HCT116 (cell line): ENCODE measurements around the gene KLK15. TPM values are rescaled to one million over a fixed set of nuclear protein-coding genes. Genes with fewer than 3 reads are reported as not detected.

Experiments
- ATAC-seq: fragments of 200-7000 bp; cut with Tn5 transposase; 2 replicates; pipeline ENCODE4 v1.9.1; 2020; ENCODE audit warnings: mild to moderate bottlenecking, moderate library complexity
- BruUV-seq: library from RNA; stranded (reverse); fragments of 400-500 nt; replicated peaks from 2 replicates; lab custom pipeline; 2021; lab: Mats Ljungman, UMichigan
- CTCF ChIA-PET: fragments of 300-600 bp; sonication (Branson Sonifier 250); formaldehyde crosslinking; loops from one replicate; lab custom pipeline; 2021; ENCODE audit warnings: antibody characterized with exemption; lab: Charles Lee
- POLR2A ChIA-PET: fragments of 300-600, 350-600 bp; sonication (Branson Sonifier 250); formaldehyde crosslinking; loops from one replicate; lab custom pipeline; 2021; ENCODE audit warnings: antibody characterized with exemption; lab: Charles Lee
- RAD21 ChIA-PET, 2 experiments: fragments of 300-600 bp; sonication (Branson Sonifier 250); formaldehyde crosslinking; loops; one replicate each; lab custom pipeline; 2023; ENCODE audit warnings: low total read pairs in 2 of 2; ENCODE audit not compliant: uncharacterized antibody in 2 of 2, unreplicated experiment in 2 of 2, low non-redundant PET in 1 of 2; lab: Charles Lee
- DNase-seq: peaks from one replicate; pipeline ENCODE4 v3.0.0-alpha.2; 2010; ENCODE audit warnings: low read depth, low spot score
- H2AFZ ChIP-seq: fragments of 200-600 bp; shearing (Covaris generic), sonication (generic); 2 replicates; pipeline ENCODE4 v1.6.1; 2017; ENCODE audit warnings: low read depth, mixed run types, mixed read lengths, antibody characterized with exemption, low read length; ENCODE audit not compliant: poor library complexity, severe bottlenecking
- H3K27ac ChIP-seq: 2 replicates; pipeline ENCODE4 v1.5.1; 2012; ENCODE audit warnings: low read depth, low read length
- H3K27me3 ChIP-seq: fragments of 200-600 bp; sonication (generic); 2 replicates; pipeline ENCODE4 v1.6.1; 2016; ENCODE audit warnings: mixed run types, low read length, mixed read lengths; ENCODE audit not compliant: insufficient read depth
- H3K36me3 ChIP-seq, 2 experiments: fragments of 200-500 bp in 1 of 2; fragments of 200-600 bp in 1 of 2; sonication (Bioruptor generic) in 1 of 2; sonication (generic) in 1 of 2; 2 replicates each; pipeline versions ENCODE4 v1.5.1 to v1.6.1; 2014 to 2016; ENCODE audit warnings: low read length in 2 of 2, inconsistent platforms in 1 of 2, mixed read lengths in 1 of 2, mixed run types in 1 of 2; ENCODE audit not compliant: insufficient read depth in 2 of 2, control insufficient read depth in 1 of 2
- H3K4me1 ChIP-seq, 2 experiments: fragments of 200-600 bp in 1 of 2; sonication (generic) in 1 of 2; 2 replicates each; pipeline versions ENCODE4 v1.5.1 to v1.6.1; 2012 to 2017; ENCODE audit warnings: low read length in 2 of 2, inconsistent platforms in 1 of 2, mild to moderate bottlenecking in 1 of 2, mixed read lengths in 1 of 2, mixed run types in 1 of 2, moderate library complexity in 1 of 2; ENCODE audit not compliant: insufficient read depth in 2 of 2, control insufficient read depth in 1 of 2
- H3K4me2 ChIP-seq: fragments of 200-600 bp; sonication (generic); 2 replicates; pipeline ENCODE4 v1.6.1; 2017; ENCODE audit warnings: mixed run types, low read length, mixed read lengths
- H3K4me3 ChIP-seq, 2 experiments: fragments of 200-600 bp in 1 of 2; sonication (generic) in 1 of 2; replicated peaks in 1 of 2; 2 replicates each; pipeline ENCODE4 v1.5.1; 2011 to 2016; ENCODE audit warnings: low read length in 2 of 2, control low read depth in 1 of 2, low read depth in 1 of 2, mild to moderate bottlenecking in 1 of 2, mixed read lengths in 1 of 2, mixed run types in 1 of 2
- H3K79me2 ChIP-seq: fragments of 200-600 bp; sonication (generic); 2 replicates; pipeline ENCODE4 v1.6.1; 2017; ENCODE audit warnings: mild to moderate bottlenecking, mixed run types, low read length, moderate library complexity, mixed read lengths; ENCODE audit not compliant: insufficient read depth
- H3K9ac ChIP-seq: fragments of 200-600 bp; sonication (generic); 2 replicates; pipeline ENCODE4 v1.6.1; 2016; ENCODE audit warnings: low read length, mixed read lengths
- H3K9me2 ChIP-seq: fragments of 200-600 bp; sonication (generic), shearing (Covaris generic); 2 replicates; pipeline ENCODE4 v1.6.1; 2017; ENCODE audit warnings: mixed run types, mild to moderate bottlenecking, moderate library complexity; ENCODE audit not compliant: insufficient read depth
- H3K9me3 ChIP-seq, 2 experiments: fragments of 200-500 bp in 1 of 2; fragments of 200-600 bp in 1 of 2; sonication (Bioruptor generic) in 1 of 2; sonication (generic) in 1 of 2; 2 replicates each; pipeline ENCODE4 v1.6.1; 2014 to 2017; ENCODE audit warnings: low read length in 2 of 2, mixed read lengths in 2 of 2, inconsistent platforms in 1 of 2, low read depth in 1 of 2, mild to moderate bottlenecking in 1 of 2, mixed run types in 1 of 2, moderate library complexity in 1 of 2; ENCODE audit not compliant: control insufficient read depth in 1 of 2, insufficient read depth in 1 of 2
- H4K20me1 ChIP-seq: fragments of 200-600 bp; sonication (generic), shearing (Covaris generic); 2 replicates; pipeline ENCODE4 v1.6.1; 2017; ENCODE audit warnings: mixed run types, mild to moderate bottlenecking, moderate library complexity; ENCODE audit not compliant: insufficient read depth
- CBX3 ChIP-seq: IDR thresholded peaks from 2 replicates; pipeline ENCODE4 v1.6.1; 2012; ENCODE audit warnings: low read depth
- CEBPB ChIP-seq: IDR thresholded peaks from 2 replicates; pipeline ENCODE4 v1.6.1; 2012; ENCODE audit warnings: low read depth
- EGR1 ChIP-seq: IDR thresholded peaks from 2 replicates; pipeline ENCODE4 v1.6.1; 2012; ENCODE audit warnings: low read depth
- ELF1 ChIP-seq: IDR thresholded peaks from 2 replicates; pipeline ENCODE4 v1.6.1; 2012; ENCODE audit warnings: low read depth, borderline replicate concordance
- FOSL1 ChIP-seq: IDR thresholded peaks from 2 replicates; pipeline ENCODE4 v1.6.1; 2012; ENCODE audit warnings: low read depth
- JUND ChIP-seq: IDR thresholded peaks from 2 replicates; pipeline ENCODE4 v1.6.1; 2012
- POLR2A ChIP-seq: IDR thresholded peaks from 2 replicates; pipeline ENCODE4 v1.7.0; 2011; ENCODE audit warnings: borderline replicate concordance; ENCODE audit not compliant: insufficient read depth, insufficient read length; ENCODE audit errors: extremely low read depth
- POLR2AphosphoS5 ChIP-seq: IDR thresholded peaks from 2 replicates; pipeline ENCODE4 v1.6.1; 2011; ENCODE audit warnings: mild to moderate bottlenecking, low read depth, low read length, moderate library complexity
- RAD21 ChIP-seq: IDR thresholded peaks from 2 replicates; pipeline ENCODE4 v1.6.1; 2012; ENCODE audit warnings: low read depth, mild to moderate bottlenecking
- SIN3A ChIP-seq: IDR thresholded peaks from 2 replicates; pipeline ENCODE4 v1.6.1; 2012; ENCODE audit warnings: low read depth
- SP1 ChIP-seq: IDR thresholded peaks from 2 replicates; pipeline ENCODE4 v1.6.1; 2012; ENCODE audit warnings: low read depth
- SRF ChIP-seq: IDR thresholded peaks from 2 replicates; pipeline ENCODE4 v1.6.1; 2012; ENCODE audit warnings: low read depth
- YY1 ChIP-seq: IDR thresholded peaks from 2 replicates; pipeline ENCODE4 v1.6.1; 2011; ENCODE audit warnings: low read length, low read depth, moderate library complexity, mild to moderate bottlenecking; ENCODE audit not compliant: insufficient replicate concordance; ENCODE audit errors: extremely low read depth
- ZFX ChIP-seq: fragments of 450-650 bp; IDR thresholded peaks from 2 replicates; pipeline ENCODE4 v1.6.1; 2017
- ZNF274 ChIP-seq: fragments of 200-500 bp; sonication (Bioruptor generic); IDR thresholded peaks from 2 replicates; pipeline ENCODE4 v1.6.1; 2014; ENCODE audit warnings: mild to moderate bottlenecking, low read depth, low read length, inconsistent platforms
- intact Hi-C: fragments of 100-400 bp; cut with micrococcal nuclease; formaldehyde crosslinking; loops from 2 replicates; pipeline ENCODE4 v1.10.0; 2022
- total RNA-seq: library from RNA; stranded (reverse); gene quantifications from one replicate; pipeline ENCODE4 v1.2.1, GENCODE V29; 2021; ENCODE audit not compliant: unreplicated experiment
- TF ChIP-seq, protein P1 (sequence below): IDR thresholded peaks from 2 replicates; pipeline ENCODE4 v1.6.1; 2012; ENCODE audit warnings: low read depth
- TF ChIP-seq, protein P2 (sequence below): IDR thresholded peaks from 2 replicates; pipeline ENCODE4 v1.6.1; 2012
- TF ChIP-seq, protein P3 (sequence below): IDR thresholded peaks from 2 replicates; pipeline ENCODE4 v1.6.1; 2011; ENCODE audit warnings: mild to moderate bottlenecking, low read length, moderate library complexity; ENCODE audit not compliant: insufficient replicate concordance; ENCODE audit errors: extremely low read depth

The KLK15 gene
- total RNA-seq, 1 experiment from 2014 or later, result not detected

DNA sequence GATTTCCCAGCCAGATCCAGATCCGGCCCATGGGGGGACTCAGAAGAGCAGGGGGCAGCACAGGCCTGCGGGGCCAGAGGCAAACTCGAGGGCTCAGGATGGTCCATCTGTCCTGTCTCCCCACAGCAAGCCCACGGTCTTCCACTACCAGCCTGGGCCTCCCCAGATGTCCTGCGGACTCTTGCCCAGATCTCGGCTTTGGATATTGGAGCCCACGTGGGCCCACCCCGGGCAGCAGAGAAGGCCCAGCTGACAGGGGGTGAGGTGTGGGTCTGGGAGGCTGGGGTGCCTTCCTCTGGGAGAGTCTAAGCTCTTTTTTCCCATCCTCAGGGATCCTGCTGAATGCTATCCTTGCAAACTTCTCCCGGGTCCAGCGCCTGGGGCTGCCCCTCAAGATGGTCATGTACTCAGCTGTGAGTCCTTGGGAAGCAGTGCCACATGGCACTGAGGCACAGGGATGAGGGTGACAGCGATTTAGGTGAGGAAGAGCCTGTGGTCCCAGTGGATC is 39.8 kb downstream of the KLK15 start:
- H3K36me3 ChIP-seq, result peaks cover 13 to 16% of the 10 kb centered on the region in 2 experiments; a peak in 3 of 4 replicates
- H3K9ac ChIP-seq, result no peak overlapping the region
- H3K27ac ChIP-seq, result no peak overlapping the region; the same call in 1 of the 2 replicates
- POLR2A ChIA-PET, result no interaction called here
- H3K9me3 ChIP-seq, result no peaks in the 10 kb centered on the region
- H3K9me2 ChIP-seq, result no peaks in the 10 kb centered on the region
- CTCF ChIA-PET, result interaction anchor here (0.8 to 1.7 kb wide), 2 partner anchors 10 to 129 kb away, joined by 4 to 8 read pairs; no protein-coding TSS in a partner anchor
- peaks cover 11 to 31% of the 10 kb centered on the region in 2 experiments; a peak in 3 of 4 replicates for H3K4me1 ChIP-seq
- ATAC-seq (no peak), DNase-seq (no peak)
- H2AFZ ChIP-seq, result no peak overlapping the region
- H3K79me2 ChIP-seq, result peaks cover 13% of the 10 kb centered on the region; the same call in 1 of the 2 replicates
- BruUV-seq, result no TSS peak
- no peak overlapping the region for H3K4me2 ChIP-seq
- RAD21 ChIA-PET, result no interaction called here
- no peak overlapping the region for H3K4me3 ChIP-seq
- H3K27me3 ChIP-seq, result no peaks in the 10 kb centered on the region
- intact Hi-C loops, result loop anchor here (1.0 to 5.0 kb wide), 2 partner anchors 129 to 299 kb away; no protein-coding TSS in a partner anchor
- TF ChIP-seq SP1, result no peak
- TF ChIP-seq POLR2A, result no peak
- TF ChIP-seq, protein P1, sequence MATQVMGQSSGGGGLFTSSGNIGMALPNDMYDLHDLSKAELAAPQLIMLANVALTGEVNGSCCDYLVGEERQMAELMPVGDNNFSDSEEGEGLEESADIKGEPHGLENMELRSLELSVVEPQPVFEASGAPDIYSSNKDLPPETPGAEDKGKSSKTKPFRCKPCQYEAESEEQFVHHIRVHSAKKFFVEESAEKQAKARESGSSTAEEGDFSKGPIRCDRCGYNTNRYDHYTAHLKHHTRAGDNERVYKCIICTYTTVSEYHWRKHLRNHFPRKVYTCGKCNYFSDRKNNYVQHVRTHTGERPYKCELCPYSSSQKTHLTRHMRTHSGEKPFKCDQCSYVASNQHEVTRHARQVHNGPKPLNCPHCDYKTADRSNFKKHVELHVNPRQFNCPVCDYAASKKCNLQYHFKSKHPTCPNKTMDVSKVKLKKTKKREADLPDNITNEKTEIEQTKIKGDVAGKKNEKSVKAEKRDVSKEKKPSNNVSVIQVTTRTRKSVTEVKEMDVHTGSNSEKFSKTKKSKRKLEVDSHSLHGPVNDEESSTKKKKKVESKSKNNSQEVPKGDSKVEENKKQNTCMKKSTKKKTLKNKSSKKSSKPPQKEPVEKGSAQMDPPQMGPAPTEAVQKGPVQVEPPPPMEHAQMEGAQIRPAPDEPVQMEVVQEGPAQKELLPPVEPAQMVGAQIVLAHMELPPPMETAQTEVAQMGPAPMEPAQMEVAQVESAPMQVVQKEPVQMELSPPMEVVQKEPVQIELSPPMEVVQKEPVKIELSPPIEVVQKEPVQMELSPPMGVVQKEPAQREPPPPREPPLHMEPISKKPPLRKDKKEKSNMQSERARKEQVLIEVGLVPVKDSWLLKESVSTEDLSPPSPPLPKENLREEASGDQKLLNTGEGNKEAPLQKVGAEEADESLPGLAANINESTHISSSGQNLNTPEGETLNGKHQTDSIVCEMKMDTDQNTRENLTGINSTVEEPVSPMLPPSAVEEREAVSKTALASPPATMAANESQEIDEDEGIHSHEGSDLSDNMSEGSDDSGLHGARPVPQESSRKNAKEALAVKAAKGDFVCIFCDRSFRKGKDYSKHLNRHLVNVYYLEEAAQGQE, result no peak
- no peak for TF ChIP-seq YY1
- TF ChIP-seq POLR2AphosphoS5, result no peak
- TF ChIP-seq ZNF274, result no peak
- TF ChIP-seq, protein P2, sequence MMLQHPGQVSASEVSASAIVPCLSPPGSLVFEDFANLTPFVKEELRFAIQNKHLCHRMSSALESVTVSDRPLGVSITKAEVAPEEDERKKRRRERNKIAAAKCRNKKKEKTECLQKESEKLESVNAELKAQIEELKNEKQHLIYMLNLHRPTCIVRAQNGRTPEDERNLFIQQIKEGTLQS, result no peak
- TF ChIP-seq FOSL1, result no peak
- TF ChIP-seq SIN3A, result no peak
- TF ChIP-seq, protein P3, sequence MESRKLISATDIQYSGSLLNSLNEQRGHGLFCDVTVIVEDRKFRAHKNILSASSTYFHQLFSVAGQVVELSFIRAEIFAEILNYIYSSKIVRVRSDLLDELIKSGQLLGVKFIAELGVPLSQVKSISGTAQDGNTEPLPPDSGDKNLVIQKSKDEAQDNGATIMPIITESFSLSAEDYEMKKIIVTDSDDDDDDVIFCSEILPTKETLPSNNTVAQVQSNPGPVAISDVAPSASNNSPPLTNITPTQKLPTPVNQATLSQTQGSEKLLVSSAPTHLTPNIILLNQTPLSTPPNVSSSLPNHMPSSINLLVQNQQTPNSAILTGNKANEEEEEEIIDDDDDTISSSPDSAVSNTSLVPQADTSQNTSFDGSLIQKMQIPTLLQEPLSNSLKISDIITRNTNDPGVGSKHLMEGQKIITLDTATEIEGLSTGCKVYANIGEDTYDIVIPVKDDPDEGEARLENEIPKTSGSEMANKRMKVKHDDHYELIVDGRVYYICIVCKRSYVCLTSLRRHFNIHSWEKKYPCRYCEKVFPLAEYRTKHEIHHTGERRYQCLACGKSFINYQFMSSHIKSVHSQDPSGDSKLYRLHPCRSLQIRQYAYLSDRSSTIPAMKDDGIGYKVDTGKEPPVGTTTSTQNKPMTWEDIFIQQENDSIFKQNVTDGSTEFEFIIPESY, result no peak
- TF ChIP-seq EGR1, result no peak
- no peak for TF ChIP-seq ZFX
- no peak for TF ChIP-seq ELF1
- TF ChIP-seq CBX3, result no peak
- TF ChIP-seq CEBPB, result no peak
- TF ChIP-seq SRF, result no peak
- no peak for TF ChIP-seq JUND
- TF ChIP-seq RAD21, result no peak
- H4K20me1 ChIP-seq, result peaks cover 24% of the 10 kb centered on the region; the same call in 1 of the 2 replicates
